Progenitor cell of endocrine pancreas (in vitro differentiated cells): ENCODE results near the gene PAF1. TPM values are rescaled to one million over a fixed set of nuclear protein-coding genes. Genes with fewer than 3 reads are reported as not detected.

ENCODE experiments used
- DNase-seq: peaks from one replicate; pipeline ENCODE4 v3.0.0; 2021; ENCODE audit warnings: low spot score; ENCODE audit not compliant: unreplicated experiment
- H3K27ac Mint-ChIP-seq: 2 replicates; pipeline ENCODE4 v1.8.0; 2021; ENCODE audit warnings: mild to moderate bottlenecking, moderate library complexity, mixed read lengths
- H3K27me3 Mint-ChIP-seq: 2 replicates; pipeline ENCODE4 v1.8.0; 2021; ENCODE audit warnings: mixed read lengths
- H3K36me3 Mint-ChIP-seq: 2 replicates; pipeline ENCODE4 v1.8.0; 2022; ENCODE audit warnings: mixed read lengths; ENCODE audit not compliant: insufficient read depth
- H3K4me1 Mint-ChIP-seq: 2 replicates; pipeline ENCODE4 v1.8.0; 2021; ENCODE audit warnings: low read depth, mixed read lengths
- H3K4me3 Mint-ChIP-seq: 2 replicates; pipeline ENCODE4 v1.8.0; 2021; ENCODE audit warnings: low read depth, mild to moderate bottlenecking, moderate library complexity, mixed read lengths
- H3K9me3 Mint-ChIP-seq: 2 replicates; pipeline ENCODE4 v1.8.0; 2021; ENCODE audit warnings: low read depth, mixed read lengths
- CTCF ChIP-seq: fragments of 200-600 bp; sonication (generic); IDR thresholded peaks from one replicate; pipeline ENCODE4 v1.5.0; 2021; ENCODE audit warnings: antibody characterized with exemption, mild to moderate bottlenecking; ENCODE audit not compliant: unreplicated experiment
- total RNA-seq: library from RNA; stranded (reverse); gene quantifications from 2 replicates; pipeline ENCODE4 v1.2.1, GENCODE V29; 2021

The PAF1 gene
- total RNA-seq, 1 donor from 2014 or later: 49.4 TPM

GRCh38 chr19:39423258-39424086, 32.6 kb upstream of the PAF1 start:
- Mint-ChIP-seq H3K4me1 (peaks cover 4% of the 10 kb centered on the region), H3K9me3 (no peaks in the 10 kb centered on the region), H3K27ac (no peak overlapping the region), H3K27me3 (no peaks in the 10 kb centered on the region), H3K36me3 (peaks cover 10% of the 10 kb centered on the region), H3K4me3 (no peak overlapping the region)
- no peak for TF ChIP-seq CTCF
- no peak for DNase-seq

- peaks cover 12% of the 10 kb centered on the region for H3K36me3 Mint-ChIP-seq
- H3K9me3 Mint-ChIP-seq: no peaks in the 10 kb centered on the region
- TF ChIP-seq CTCF: no peak
- H3K27ac Mint-ChIP-seq: no peak overlapping the region
- H3K4me1 Mint-ChIP-seq: peaks cover 2% of the 10 kb centered on the region
- DNase-seq: no peak
- H3K4me3 Mint-ChIP-seq: no peak overlapping the region
- no peaks in the 10 kb centered on the region for H3K27me3 Mint-ChIP-seq
Measured at GRCh38 chr19:39422020-39422419, 31.1 kb upstream of the PAF1 start.

GRCh38 chr19:39420769-39421168, 29.9 kb upstream of the PAF1 start:
- Mint-ChIP-seq H3K27me3 (no peaks in the 10 kb centered on the region), H3K4me1 (peaks cover 2% of the 10 kb centered on the region), H3K9me3 (no peaks in the 10 kb centered on the region), H3K27ac (no peak overlapping the region), H3K4me3 (no peak overlapping the region), H3K36me3 (peaks cover 10% of the 10 kb centered on the region)
- TF ChIP-seq CTCF: no peak
- no peak for DNase-seq

GRCh38 chr19:39419003-39419402, 28.1 kb upstream of the PAF1 start:
- Mint-ChIP-seq H3K36me3 (peaks cover 7% of the 10 kb centered on the region), H3K4me3 (no peak overlapping the region), H3K27ac (no peak overlapping the region), H3K27me3 (no peaks in the 10 kb centered on the region), H3K4me1 (peaks cover 13% of the 10 kb centered on the region), H3K9me3 (no peaks in the 10 kb centered on the region)
- TF ChIP-seq CTCF: no peak
- no peak for DNase-seq

- Mint-ChIP-seq H3K27ac (peak overlapping the region; percentile 52), H3K4me1 (peaks cover 17% of the 10 kb centered on the region), H3K9me3 (no peaks in the 10 kb centered on the region), H3K27me3 (no peaks in the 10 kb centered on the region), H3K4me3 (no peak overlapping the region), H3K36me3 (peaks cover 4% of the 10 kb centered on the region)
- DNase-seq: no peak
- TF ChIP-seq CTCF: no peak
Measured at GRCh38 chr19:39417463-39418181, 26.7 kb upstream of the PAF1 start.
